Measurements from ENCODE around the gene ENOX1.
A peak's percentile ranks its signal among the peaks of the same experiment; 100 is the strongest.

ENOX1 gene

GRCh38 chr13:43244481-43244880 lies 542.3 kb downstream of the ENOX1 start:
- H3K4me1 ChIP-seq (ENCODE audit: control insufficient read depth, low read depth, low read length), result no peaks in the 10 kb centered on the region
- H3K4me3 ChIP-seq (ENCODE audit: low read length), result no peak overlapping the region
- no CpG with 5 or more reads among the region's 5 CpGs for WGBS (ENCODE audit: extremely low coverage, insufficient coverage, low lambda C conversion rate)
- H2BK120ac ChIP-seq (ENCODE audit: low read depth, low read length), result no peak overlapping the region
- H3K27ac ChIP-seq (ENCODE audit: low read depth, low read length), result no peak overlapping the region
- no peak overlapping the region for H2AK5ac ChIP-seq (ENCODE audit: low read length)
- no peaks in the 10 kb centered on the region for H3K79me2 ChIP-seq (ENCODE audit: control insufficient read depth, insufficient read depth, low read length)
- no peaks in the 10 kb centered on the region for H3K27me3 ChIP-seq (ENCODE audit: insufficient read depth, low read length, poor library complexity)
- no peak for DNase-seq
- H3K9ac ChIP-seq (ENCODE audit: low read length), result no peak overlapping the region
- H3K36me3 ChIP-seq (ENCODE audit: control insufficient read depth, insufficient read depth, low read length), result no peaks in the 10 kb centered on the region
- H2BK15ac ChIP-seq (replicated peaks; ENCODE audit: low read depth), result no peak overlapping the region
- no peak overlapping the region for H3K4ac ChIP-seq (ENCODE audit: low read depth, low read length)
- H3K56ac ChIP-seq (ENCODE audit: low read length), result no peak overlapping the region
- H3K79me1 ChIP-seq (ENCODE audit: low read length), result no peaks in the 10 kb centered on the region
- no peak overlapping the region for H4K8ac ChIP-seq (ENCODE audit: low read depth, low read length)
- H3K18ac ChIP-seq (ENCODE audit: low read length), result no peak overlapping the region
- no peak overlapping the region for H3K4me2 ChIP-seq (ENCODE audit: low read length)
- H3K23ac ChIP-seq (ENCODE audit: low read length), result no peak overlapping the region
- no peak overlapping the region for H4K5ac ChIP-seq (ENCODE audit: low read length)
- no peak overlapping the region for H2BK5ac ChIP-seq (ENCODE audit: low read length)

- H2BK120ac ChIP-seq (ENCODE audit: low read depth, low read length), result no peak overlapping the region
- no peak overlapping the region for H3K9ac ChIP-seq (ENCODE audit: low read length)
- no peak overlapping the region for H3K4me3 ChIP-seq (ENCODE audit: low read length)
- H3K23ac ChIP-seq (ENCODE audit: low read length), result no peak overlapping the region
- H3K27me3 ChIP-seq (ENCODE audit: insufficient read depth, low read length, poor library complexity), result no peaks in the 10 kb centered on the region
- H3K27ac ChIP-seq (ENCODE audit: low read depth, low read length), result no peak overlapping the region
- H3K79me1 ChIP-seq (ENCODE audit: low read length), result no peaks in the 10 kb centered on the region
- WGBS (ENCODE audit: extremely low coverage, insufficient coverage, low lambda C conversion rate), result no CpG with 5 or more reads among the region's 2 CpGs
- H3K56ac ChIP-seq (ENCODE audit: low read length), result no peak overlapping the region
- H3K4me1 ChIP-seq (ENCODE audit: control insufficient read depth, low read depth, low read length), result no peaks in the 10 kb centered on the region
- DNase-seq, result no peak
- no peak overlapping the region for H4K8ac ChIP-seq (ENCODE audit: low read depth, low read length)
- no peak overlapping the region for H2AK5ac ChIP-seq (ENCODE audit: low read length)
- no peaks in the 10 kb centered on the region for H3K79me2 ChIP-seq (ENCODE audit: control insufficient read depth, insufficient read depth, low read length)
- no peak overlapping the region for H2BK5ac ChIP-seq (ENCODE audit: low read length)
- no peak overlapping the region for H3K18ac ChIP-seq (ENCODE audit: low read length)
- H3K4ac ChIP-seq (ENCODE audit: low read depth, low read length), result no peak overlapping the region
- H3K4me2 ChIP-seq (ENCODE audit: low read length), result no peak overlapping the region
- H4K5ac ChIP-seq (ENCODE audit: low read length), result no peak overlapping the region
- H2BK15ac ChIP-seq (replicated peaks; ENCODE audit: low read depth), result no peak overlapping the region
- no peaks in the 10 kb centered on the region for H3K36me3 ChIP-seq (ENCODE audit: control insufficient read depth, insufficient read depth, low read length)
Measured at GRCh38 chr13:43243711-43244110, 543.1 kb downstream of the ENOX1 start.

- no peak overlapping the region for H3K18ac ChIP-seq (ENCODE audit: low read length)
- WGBS (ENCODE audit: extremely low coverage, insufficient coverage, low lambda C conversion rate), result no CpG with 5 or more reads among the region's 1 CpG
- H3K4me2 ChIP-seq (ENCODE audit: low read length), result no peak overlapping the region
Measured at GRCh38 chr13:43242040-43242439, 544.7 kb downstream of the ENOX1 start.

GRCh38 chr13:43240278-43240677 lies 546.5 kb downstream of the ENOX1 start:
- Histone ChIP-seq H3K9ac (ENCODE audit: low read length) (no peak overlapping the region), H3K27ac (ENCODE audit: low read depth, low read length) (no peak overlapping the region), H3K18ac (ENCODE audit: low read length) (no peak overlapping the region), H2BK120ac (ENCODE audit: low read depth, low read length) (no peak overlapping the region), H4K8ac (ENCODE audit: low read depth, low read length) (no peak overlapping the region), H3K79me2 (ENCODE audit: control insufficient read depth, insufficient read depth, low read length) (no peaks in the 10 kb centered on the region), H2BK15ac (replicated peaks; ENCODE audit: low read depth) (no peak overlapping the region), H3K23ac (ENCODE audit: low read length) (no peak overlapping the region), H3K4me2 (ENCODE audit: low read length) (no peak overlapping the region), H3K27me3 (ENCODE audit: insufficient read depth, low read length, poor library complexity) (no peaks in the 10 kb centered on the region), H3K36me3 (ENCODE audit: control insufficient read depth, insufficient read depth, low read length) (no peaks in the 10 kb centered on the region), H3K4ac (ENCODE audit: low read depth, low read length) (no peak overlapping the region), H3K79me1 (ENCODE audit: low read length) (no peaks in the 10 kb centered on the region), H4K5ac (ENCODE audit: low read length) (no peak overlapping the region), H3K4me1 (ENCODE audit: control insufficient read depth, low read depth, low read length) (no peaks in the 10 kb centered on the region), H2BK5ac (ENCODE audit: low read length) (no peak overlapping the region), H3K4me3 (ENCODE audit: low read length) (no peak overlapping the region), H3K56ac (ENCODE audit: low read length) (no peak overlapping the region), H2AK5ac (ENCODE audit: low read length) (no peak overlapping the region)
- no peak for DNase-seq

More at GRCh38 chr13:43242040-43242439, 544.7 kb downstream of the ENOX1 start:
- Histone ChIP-seq H2AK5ac (ENCODE audit: low read length) (no peak overlapping the region), H3K9ac (ENCODE audit: low read length) (no peak overlapping the region), H3K4ac (ENCODE audit: low read depth, low read length) (no peak overlapping the region), H4K5ac (ENCODE audit: low read length) (no peak overlapping the region), H2BK120ac (ENCODE audit: low read depth, low read length) (no peak overlapping the region), H3K27ac (ENCODE audit: low read depth, low read length) (no peak overlapping the region), H3K79me2 (ENCODE audit: control insufficient read depth, insufficient read depth, low read length) (no peaks in the 10 kb centered on the region), H4K8ac (ENCODE audit: low read depth, low read length) (no peak overlapping the region), H3K36me3 (ENCODE audit: control insufficient read depth, insufficient read depth, low read length) (no peaks in the 10 kb centered on the region), H3K79me1 (ENCODE audit: low read length) (no peaks in the 10 kb centered on the region), H2BK15ac (replicated peaks; ENCODE audit: low read depth) (peak overlapping the region; percentile 13), H3K23ac (ENCODE audit: low read length) (no peak overlapping the region), H3K4me3 (ENCODE audit: low read length) (no peak overlapping the region), H3K56ac (ENCODE audit: low read length) (no peak overlapping the region), H3K4me1 (ENCODE audit: control insufficient read depth, low read depth, low read length) (no peaks in the 10 kb centered on the region), H2BK5ac (ENCODE audit: low read length) (no peak overlapping the region), H3K27me3 (ENCODE audit: insufficient read depth, low read length, poor library complexity) (no peaks in the 10 kb centered on the region)
- no peak for DNase-seq

- no peak overlapping the region for H2BK15ac ChIP-seq (replicated peaks; ENCODE audit: low read depth)
- no peaks in the 10 kb centered on the region for H3K36me3 ChIP-seq (ENCODE audit: control insufficient read depth, insufficient read depth, low read length)
- no peak overlapping the region for H3K4ac ChIP-seq (ENCODE audit: low read depth, low read length)
- no peak overlapping the region for H3K9ac ChIP-seq (ENCODE audit: low read length)
- no peak overlapping the region for H4K5ac ChIP-seq (ENCODE audit: low read length)
- H3K56ac ChIP-seq (ENCODE audit: low read length), result no peak overlapping the region
- H3K79me1 ChIP-seq (ENCODE audit: low read length), result no peaks in the 10 kb centered on the region
- no peak overlapping the region for H2AK5ac ChIP-seq (ENCODE audit: low read length)
- H3K27ac ChIP-seq (ENCODE audit: low read depth, low read length), result no peak overlapping the region
- no peaks in the 10 kb centered on the region for H3K79me2 ChIP-seq (ENCODE audit: control insufficient read depth, insufficient read depth, low read length)
- no peak overlapping the region for H3K4me2 ChIP-seq (ENCODE audit: low read length)
- H2BK120ac ChIP-seq (ENCODE audit: low read depth, low read length), result no peak overlapping the region
- H3K27me3 ChIP-seq (ENCODE audit: insufficient read depth, low read length, poor library complexity), result no peaks in the 10 kb centered on the region
- DNase-seq, result no peak
- H3K18ac ChIP-seq (ENCODE audit: low read length), result no peak overlapping the region
- no peaks in the 10 kb centered on the region for H3K4me1 ChIP-seq (ENCODE audit: control insufficient read depth, low read depth, low read length)
- no peak overlapping the region for H2BK5ac ChIP-seq (ENCODE audit: low read length)
- H4K8ac ChIP-seq (ENCODE audit: low read depth, low read length), result no peak overlapping the region
- H3K4me3 ChIP-seq (ENCODE audit: low read length), result no peak overlapping the region
- H3K23ac ChIP-seq (ENCODE audit: low read length), result no peak overlapping the region
Measured at GRCh38 chr13:43239275-43239840, 547.4 kb downstream of the ENOX1 start.

GRCh38 chr13:43238341-43239083 lies 548.3 kb downstream of the ENOX1 start:
- Histone ChIP-seq H3K4me1 (ENCODE audit: control insufficient read depth, low read depth, low read length) (no peaks in the 10 kb centered on the region), H3K56ac (ENCODE audit: low read length) (no peak overlapping the region), H2BK15ac (replicated peaks; ENCODE audit: low read depth) (no peak overlapping the region), H3K79me1 (ENCODE audit: low read length) (no peaks in the 10 kb centered on the region), H4K5ac (ENCODE audit: low read length) (no peak overlapping the region), H3K23ac (ENCODE audit: low read length) (no peak overlapping the region), H2AK5ac (ENCODE audit: low read length) (no peak overlapping the region), H3K4ac (ENCODE audit: low read depth, low read length) (no peak overlapping the region), H3K79me2 (ENCODE audit: control insufficient read depth, insufficient read depth, low read length) (no peaks in the 10 kb centered on the region), H3K27me3 (ENCODE audit: insufficient read depth, low read length, poor library complexity) (no peaks in the 10 kb centered on the region), H4K8ac (ENCODE audit: low read depth, low read length) (no peak overlapping the region), H3K27ac (ENCODE audit: low read depth, low read length) (no peak overlapping the region), H3K4me3 (ENCODE audit: low read length) (no peak overlapping the region), H3K36me3 (ENCODE audit: control insufficient read depth, insufficient read depth, low read length) (no peaks in the 10 kb centered on the region), H2BK5ac (ENCODE audit: low read length) (no peak overlapping the region), H3K9ac (ENCODE audit: low read length) (no peak overlapping the region), H3K18ac (ENCODE audit: low read length) (no peak overlapping the region), H3K4me2 (ENCODE audit: low read length) (no peak overlapping the region), H2BK120ac (ENCODE audit: low read depth, low read length) (no peak overlapping the region)
- DNase-seq, result peak; percentile 13
- WGBS (ENCODE audit: extremely low coverage, insufficient coverage, low lambda C conversion rate), result no CpG with 5 or more reads among the region's 2 CpGs

All from mesendoderm (in vitro differentiated cells).